Measurements from ENCODE around the gene CD81. TPM values are rescaled to one million over a fixed set of nuclear protein-coding genes. Genes with fewer than 3 reads are reported as not detected.

Gene CD81
- total RNA-seq, 1 experiment from 2014 or later: 183 TPM

GRCh38 chr11:2393941-2394817 lies 17.1 kb downstream of the CD81 start:
- ChIA-PET CTCF (interaction anchor here (0.6 kb wide), 1 partner anchor 199 kb away, joined by 4 read pairs; no protein-coding TSS in a partner anchor), POLR2A (no interaction called here)
- H3K9me3 Mint-ChIP-seq (ENCODE audit: unreplicated experiment): no peaks in the 10 kb centered on the region
- no TSS peak for BruUV-seq (replicated peaks)
- no peak overlapping the region for H3K4me3 Mint-ChIP-seq (ENCODE audit: unreplicated experiment)
- TF ChIP-seq, protein P1, sequence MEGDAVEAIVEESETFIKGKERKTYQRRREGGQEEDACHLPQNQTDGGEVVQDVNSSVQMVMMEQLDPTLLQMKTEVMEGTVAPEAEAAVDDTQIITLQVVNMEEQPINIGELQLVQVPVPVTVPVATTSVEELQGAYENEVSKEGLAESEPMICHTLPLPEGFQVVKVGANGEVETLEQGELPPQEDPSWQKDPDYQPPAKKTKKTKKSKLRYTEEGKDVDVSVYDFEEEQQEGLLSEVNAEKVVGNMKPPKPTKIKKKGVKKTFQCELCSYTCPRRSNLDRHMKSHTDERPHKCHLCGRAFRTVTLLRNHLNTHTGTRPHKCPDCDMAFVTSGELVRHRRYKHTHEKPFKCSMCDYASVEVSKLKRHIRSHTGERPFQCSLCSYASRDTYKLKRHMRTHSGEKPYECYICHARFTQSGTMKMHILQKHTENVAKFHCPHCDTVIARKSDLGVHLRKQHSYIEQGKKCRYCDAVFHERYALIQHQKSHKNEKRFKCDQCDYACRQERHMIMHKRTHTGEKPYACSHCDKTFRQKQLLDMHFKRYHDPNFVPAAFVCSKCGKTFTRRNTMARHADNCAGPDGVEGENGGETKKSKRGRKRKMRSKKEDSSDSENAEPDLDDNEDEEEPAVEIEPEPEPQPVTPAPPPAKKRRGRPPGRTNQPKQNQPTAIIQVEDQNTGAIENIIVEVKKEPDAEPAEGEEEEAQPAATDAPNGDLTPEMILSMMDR (IDR thresholded peaks at IDR 0.05; ENCODE audit: unreplicated experiment): no peak
- intact Hi-C loops (cut with micrococcal nuclease): no loop called here
- peaks cover 24% of the 10 kb centered on the region for H3K36me3 Mint-ChIP-seq (ENCODE audit: insufficient read depth, unreplicated experiment)
- DNase-seq (ENCODE audit: unreplicated experiment): no peak
- H3K4me1 Mint-ChIP-seq (ENCODE audit: insufficient read depth, unreplicated experiment): peaks cover 17% of the 10 kb centered on the region
- H3K27ac Mint-ChIP-seq (ENCODE audit: low read depth, unreplicated experiment): no peak overlapping the region
- H3K27me3 Mint-ChIP-seq (ENCODE audit: insufficient read depth, unreplicated experiment): no peaks in the 10 kb centered on the region

DNA sequence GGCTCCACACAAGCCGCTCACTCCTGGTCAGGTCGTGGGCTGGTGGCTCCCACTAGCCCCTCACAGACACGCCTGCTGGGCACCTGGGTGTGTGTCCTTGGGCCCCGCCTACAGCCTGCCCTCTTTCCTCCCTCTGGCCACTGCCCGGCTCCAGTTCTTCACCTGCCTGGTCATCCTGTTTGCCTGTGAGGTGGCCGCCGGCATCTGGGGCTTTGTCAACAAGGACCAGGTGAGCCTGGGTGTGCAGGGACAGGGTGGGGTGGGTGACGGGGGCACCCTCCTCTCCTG lies 17.7 kb downstream of the CD81 start:
- intact Hi-C loops (cut with micrococcal nuclease): no loop called here
- Mint-ChIP-seq H3K4me1 (ENCODE audit: insufficient read depth, unreplicated experiment) (peaks cover 11% of the 10 kb centered on the region), H3K4me3 (ENCODE audit: unreplicated experiment) (no peak overlapping the region), H3K36me3 (ENCODE audit: insufficient read depth, unreplicated experiment) (peaks cover 24% of the 10 kb centered on the region), H3K27ac (ENCODE audit: low read depth, unreplicated experiment) (no peak overlapping the region), H3K9me3 (ENCODE audit: unreplicated experiment) (no peaks in the 10 kb centered on the region), H3K27me3 (ENCODE audit: insufficient read depth, unreplicated experiment) (no peaks in the 10 kb centered on the region)
- POLR2A ChIA-PET: no interaction called here
- no TSS peak for BruUV-seq (replicated peaks)
- no peak for DNase-seq (ENCODE audit: unreplicated experiment)
- CTCF ChIA-PET: no interaction called here
- TF ChIP-seq, protein P1 (IDR thresholded peaks at IDR 0.05; ENCODE audit: unreplicated experiment): no peak

DNA sequence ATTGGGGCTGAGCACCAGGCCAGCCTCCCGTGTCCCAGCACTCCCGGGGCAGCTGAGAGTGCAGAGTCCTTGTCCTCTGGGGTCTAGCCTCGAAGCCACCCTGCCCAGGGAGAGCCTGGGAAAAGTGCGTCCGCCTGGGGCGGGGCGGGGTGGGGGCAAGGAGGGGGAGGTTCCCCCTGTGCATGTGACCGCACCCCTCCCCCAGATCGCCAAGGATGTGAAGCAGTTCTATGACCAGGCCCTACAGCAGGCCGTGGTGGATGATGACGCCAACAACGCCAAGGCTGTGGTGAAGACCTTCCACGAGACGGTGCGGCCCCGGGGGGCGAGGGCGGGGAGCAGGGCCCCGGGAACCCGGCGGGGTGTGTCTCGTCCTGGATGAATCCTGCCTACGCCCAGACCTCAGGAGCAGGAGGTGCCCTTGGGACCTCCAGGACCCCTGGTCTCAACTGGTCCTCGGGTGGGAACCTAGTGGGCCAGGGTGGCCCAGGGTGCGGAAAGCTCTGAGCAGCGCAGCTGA lies 18.2 kb downstream of the CD81 start:
- Mint-ChIP-seq H3K27me3 (ENCODE audit: insufficient read depth, unreplicated experiment) (no peaks in the 10 kb centered on the region), H3K4me3 (ENCODE audit: unreplicated experiment) (no peak overlapping the region), H3K36me3 (ENCODE audit: insufficient read depth, unreplicated experiment) (peaks cover 28% of the 10 kb centered on the region), H3K27ac (ENCODE audit: low read depth, unreplicated experiment) (no peak overlapping the region), H3K4me1 (ENCODE audit: insufficient read depth, unreplicated experiment) (peaks cover 6% of the 10 kb centered on the region), H3K9me3 (ENCODE audit: unreplicated experiment) (no peaks in the 10 kb centered on the region)
- no peak for DNase-seq (ENCODE audit: unreplicated experiment)
- intact Hi-C loops (cut with micrococcal nuclease): no loop called here
- BruUV-seq (replicated peaks): no TSS peak
- ChIA-PET CTCF (no interaction called here), POLR2A (no interaction called here)
- TF ChIP-seq, protein P1 (IDR thresholded peaks at IDR 0.05; ENCODE audit: unreplicated experiment): no peak

GRCh38 chr11:2395856-2396255 lies 18.7 kb downstream of the CD81 start:
- CTCF ChIA-PET: interaction anchor here (0.6 to 0.7 kb wide), 2 partner anchors 32 to 276 kb away, joined by 3 read pairs; no protein-coding TSS in a partner anchor
- Mint-ChIP-seq H3K27me3 (ENCODE audit: insufficient read depth, unreplicated experiment) (no peaks in the 10 kb centered on the region), H3K36me3 (ENCODE audit: insufficient read depth, unreplicated experiment) (peaks cover 32% of the 10 kb centered on the region), H3K9me3 (ENCODE audit: unreplicated experiment) (no peaks in the 10 kb centered on the region), H3K4me1 (ENCODE audit: insufficient read depth, unreplicated experiment) (peaks cover under 1% of the 10 kb centered on the region), H3K4me3 (ENCODE audit: unreplicated experiment) (no peak overlapping the region), H3K27ac (ENCODE audit: low read depth, unreplicated experiment) (no peak overlapping the region)
- POLR2A ChIA-PET: no interaction called here
- no TSS peak for BruUV-seq (replicated peaks)
- TF ChIP-seq, protein P1 (IDR thresholded peaks at IDR 0.05; ENCODE audit: unreplicated experiment): no peak
- intact Hi-C loops (cut with micrococcal nuclease): no loop called here
- DNase-seq (ENCODE audit: unreplicated experiment): no peak
